ENCODE measurements around the gene GLG1.

The GLG1 gene

DNA sequence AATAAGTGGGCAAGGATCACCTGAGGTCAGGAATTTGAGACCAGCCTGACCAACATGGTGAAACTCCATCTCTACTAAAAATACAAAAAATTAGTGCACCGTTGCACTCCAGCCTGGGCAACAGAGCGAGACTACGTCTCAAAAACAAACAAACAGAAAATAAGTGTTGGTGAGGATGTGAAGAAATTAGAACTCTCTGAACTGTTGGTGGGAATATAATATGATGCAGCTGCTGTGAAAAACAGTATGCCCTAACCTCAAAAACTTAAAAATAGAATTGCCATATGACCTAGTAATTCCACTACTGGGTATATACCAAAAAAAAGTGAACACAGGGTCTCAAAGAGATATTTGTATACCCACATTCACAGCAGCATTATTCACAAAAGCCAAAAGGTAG, 26.1 kb downstream of the GLG1 start:
- TF ChIP-seq, protein P1, sequence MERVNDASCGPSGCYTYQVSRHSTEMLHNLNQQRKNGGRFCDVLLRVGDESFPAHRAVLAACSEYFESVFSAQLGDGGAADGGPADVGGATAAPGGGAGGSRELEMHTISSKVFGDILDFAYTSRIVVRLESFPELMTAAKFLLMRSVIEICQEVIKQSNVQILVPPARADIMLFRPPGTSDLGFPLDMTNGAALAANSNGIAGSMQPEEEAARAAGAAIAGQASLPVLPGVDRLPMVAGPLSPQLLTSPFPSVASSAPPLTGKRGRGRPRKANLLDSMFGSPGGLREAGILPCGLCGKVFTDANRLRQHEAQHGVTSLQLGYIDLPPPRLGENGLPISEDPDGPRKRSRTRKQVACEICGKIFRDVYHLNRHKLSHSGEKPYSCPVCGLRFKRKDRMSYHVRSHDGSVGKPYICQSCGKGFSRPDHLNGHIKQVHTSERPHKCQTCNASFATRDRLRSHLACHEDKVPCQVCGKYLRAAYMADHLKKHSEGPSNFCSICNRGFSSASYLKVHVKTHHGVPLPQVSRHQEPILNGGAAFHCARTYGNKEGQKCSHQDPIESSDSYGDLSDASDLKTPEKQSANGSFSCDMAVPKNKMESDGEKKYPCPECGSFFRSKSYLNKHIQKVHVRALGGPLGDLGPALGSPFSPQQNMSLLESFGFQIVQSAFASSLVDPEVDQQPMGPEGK (CRISPR knock-in tag; IDR thresholded peaks at IDR 0.05; ENCODE audit: borderline replicate concordance): no peak
- TF ChIP-seq RARB (CRISPR knock-in tag; IDR thresholded peaks at IDR 0.05) (no peak), CSDC2 (CRISPR knock-in tag; IDR thresholded peaks at IDR 0.05) (no peak), ZNF565 (CRISPR knock-in tag; conservative IDR thresholded peaks at IDR 0.05; ENCODE audit: low read depth) (no peak), ZFP30 (CRISPR knock-in tag; IDR thresholded peaks at IDR 0.05) (no peak), TOX (CRISPR knock-in tag; IDR thresholded peaks at IDR 0.05; ENCODE audit: borderline replicate concordance) (no peak), PPARA (CRISPR knock-in tag; IDR thresholded peaks at IDR 0.05; ENCODE audit: borderline replicate concordance) (no peak)
- TF ChIP-seq, protein P2, sequence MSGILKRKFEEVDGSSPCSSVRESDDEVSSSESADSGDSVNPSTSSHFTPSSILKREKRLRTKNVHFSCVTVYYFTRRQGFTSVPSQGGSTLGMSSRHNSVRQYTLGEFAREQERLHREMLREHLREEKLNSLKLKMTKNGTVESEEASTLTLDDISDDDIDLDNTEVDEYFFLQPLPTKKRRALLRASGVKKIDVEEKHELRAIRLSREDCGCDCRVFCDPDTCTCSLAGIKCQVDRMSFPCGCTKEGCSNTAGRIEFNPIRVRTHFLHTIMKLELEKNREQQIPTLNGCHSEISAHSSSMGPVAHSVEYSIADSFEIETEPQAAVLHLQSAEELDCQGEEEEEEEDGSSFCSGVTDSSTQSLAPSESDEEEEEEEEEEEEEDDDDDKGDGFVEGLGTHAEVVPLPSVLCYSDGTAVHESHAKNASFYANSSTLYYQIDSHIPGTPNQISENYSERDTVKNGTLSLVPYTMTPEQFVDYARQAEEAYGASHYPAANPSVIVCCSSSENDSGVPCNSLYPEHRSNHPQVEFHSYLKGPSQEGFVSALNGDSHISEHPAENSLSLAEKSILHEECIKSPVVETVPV (CRISPR knock-in tag; IDR thresholded peaks at IDR 0.05): no peak
- ATAC-seq: no peak

DNA sequence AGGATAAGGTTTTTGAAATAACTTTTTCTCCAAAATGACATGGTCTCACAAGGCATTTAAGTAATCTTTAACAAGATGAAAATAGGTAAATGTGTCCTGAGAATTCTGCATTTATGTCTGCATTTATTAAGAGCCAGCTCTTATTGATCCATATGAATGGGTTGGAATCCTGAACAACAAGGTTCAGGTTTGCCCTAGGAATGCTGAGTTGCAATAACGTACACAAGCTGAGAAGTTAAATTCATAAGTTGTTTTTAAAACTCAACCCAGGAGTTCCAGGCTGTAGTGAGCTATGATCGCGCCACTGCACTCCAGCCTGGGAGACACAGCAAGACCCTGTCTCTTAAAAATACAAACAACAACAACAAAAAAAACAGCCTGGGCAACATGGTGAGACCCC, 28.1 kb downstream of the GLG1 start:
- no peak for ATAC-seq
- TF ChIP-seq TCF4 (CRISPR knock-in tag; IDR thresholded peaks at IDR 0.05; ENCODE audit: borderline replicate concordance): no peak
- TF ChIP-seq ZFP3 (CRISPR knock-in tag; IDR thresholded peaks at IDR 0.05): no peak
- no peak for TF ChIP-seq RARB (CRISPR knock-in tag; IDR thresholded peaks at IDR 0.05)
- TF ChIP-seq, protein P3, sequence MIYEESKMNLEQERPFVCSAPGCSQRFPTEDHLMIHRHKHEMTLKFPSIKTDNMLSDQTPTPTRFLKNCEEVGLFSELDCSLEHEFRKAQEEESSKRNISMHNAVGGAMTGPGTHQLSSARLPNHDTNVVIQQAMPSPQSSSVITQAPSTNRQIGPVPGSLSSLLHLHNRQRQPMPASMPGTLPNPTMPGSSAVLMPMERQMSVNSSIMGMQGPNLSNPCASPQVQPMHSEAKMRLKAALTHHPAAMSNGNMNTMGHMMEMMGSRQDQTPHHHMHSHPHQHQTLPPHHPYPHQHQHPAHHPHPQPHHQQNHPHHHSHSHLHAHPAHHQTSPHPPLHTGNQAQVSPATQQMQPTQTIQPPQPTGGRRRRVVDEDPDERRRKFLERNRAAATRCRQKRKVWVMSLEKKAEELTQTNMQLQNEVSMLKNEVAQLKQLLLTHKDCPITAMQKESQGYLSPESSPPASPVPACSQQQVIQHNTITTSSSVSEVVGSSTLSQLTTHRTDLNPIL (CRISPR knock-in tag; IDR thresholded peaks at IDR 0.05; ENCODE audit: low read depth): no peak
- no peak for TF ChIP-seq ZNF8 (CRISPR knock-in tag; IDR thresholded peaks at IDR 0.05)
- no peak for TF ChIP-seq BACH2 (CRISPR knock-in tag; IDR thresholded peaks at IDR 0.05; ENCODE audit: borderline replicate concordance)
- TF ChIP-seq TOX (CRISPR knock-in tag; IDR thresholded peaks at IDR 0.05; ENCODE audit: borderline replicate concordance): no peak
- TF ChIP-seq, protein P4, sequence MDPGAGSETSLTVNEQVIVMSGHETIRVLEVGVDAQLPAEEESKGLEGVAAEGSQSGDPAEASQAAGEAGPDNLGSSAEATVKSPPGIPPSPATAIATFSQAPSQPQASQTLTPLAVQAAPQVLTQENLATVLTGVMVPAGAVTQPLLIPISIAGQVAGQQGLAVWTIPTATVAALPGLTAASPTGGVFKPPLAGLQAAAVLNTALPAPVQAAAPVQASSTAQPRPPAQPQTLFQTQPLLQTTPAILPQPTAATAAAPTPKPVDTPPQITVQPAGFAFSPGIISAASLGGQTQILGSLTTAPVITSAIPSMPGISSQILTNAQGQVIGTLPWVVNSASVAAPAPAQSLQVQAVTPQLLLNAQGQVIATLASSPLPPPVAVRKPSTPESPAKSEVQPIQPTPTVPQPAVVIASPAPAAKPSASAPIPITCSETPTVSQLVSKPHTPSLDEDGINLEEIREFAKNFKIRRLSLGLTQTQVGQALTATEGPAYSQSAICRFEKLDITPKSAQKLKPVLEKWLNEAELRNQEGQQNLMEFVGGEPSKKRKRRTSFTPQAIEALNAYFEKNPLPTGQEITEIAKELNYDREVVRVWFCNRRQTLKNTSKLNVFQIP (CRISPR knock-in tag; IDR thresholded peaks at IDR 0.05; ENCODE audit: borderline replicate concordance, low read depth): no peak
- no peak for TF ChIP-seq GLIS3 (CRISPR knock-in tag; IDR thresholded peaks at IDR 0.05)
- no peak for TF ChIP-seq ESRRG (CRISPR knock-in tag; IDR thresholded peaks at IDR 0.05)
- TF ChIP-seq ZNF565 (CRISPR knock-in tag; conservative IDR thresholded peaks at IDR 0.05; ENCODE audit: low read depth): no peak
- no peak for TF ChIP-seq ZFP30 (CRISPR knock-in tag; IDR thresholded peaks at IDR 0.05)
- no peak for TF ChIP-seq ARNTL (CRISPR knock-in tag; IDR thresholded peaks at IDR 0.05; ENCODE audit: borderline replicate concordance, low read depth)
- TF ChIP-seq PPARA (CRISPR knock-in tag; IDR thresholded peaks at IDR 0.05; ENCODE audit: borderline replicate concordance): no peak
- TF ChIP-seq CSDC2 (CRISPR knock-in tag; IDR thresholded peaks at IDR 0.05): no peak
- TF ChIP-seq ZC3H10 (CRISPR knock-in tag; IDR thresholded peaks at IDR 0.05): no peak
- TF ChIP-seq, protein P1 (CRISPR knock-in tag; IDR thresholded peaks at IDR 0.05; ENCODE audit: borderline replicate concordance): no peak

DNA sequence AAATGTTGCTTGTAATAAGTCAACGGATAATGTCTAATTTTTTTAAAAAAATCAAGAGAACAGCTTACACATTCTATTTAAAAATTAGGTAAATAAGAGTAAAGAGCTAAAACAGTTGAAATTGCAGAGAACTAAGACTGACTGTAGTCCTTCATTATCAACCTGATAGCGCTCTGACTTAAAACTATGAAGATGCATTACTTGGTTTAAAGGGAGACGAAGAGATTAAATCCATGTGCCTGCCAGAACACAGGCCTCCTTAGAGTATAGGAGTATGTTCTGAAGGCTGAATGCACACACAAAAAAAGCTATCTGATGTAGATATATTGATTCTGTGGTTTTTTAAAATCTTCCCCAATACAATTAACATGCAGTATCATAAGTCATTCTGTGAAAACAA, 28.5 kb downstream of the GLG1 start:
- TF ChIP-seq RARB (CRISPR knock-in tag; IDR thresholded peaks at IDR 0.05) (no peak), ARNTL (CRISPR knock-in tag; IDR thresholded peaks at IDR 0.05; ENCODE audit: borderline replicate concordance, low read depth) (no peak), ZNF565 (CRISPR knock-in tag; conservative IDR thresholded peaks at IDR 0.05; ENCODE audit: low read depth) (no peak), GLIS3 (CRISPR knock-in tag; IDR thresholded peaks at IDR 0.05) (no peak), ISL1 (CRISPR knock-in tag; IDR thresholded peaks at IDR 0.05) (0 out of 2 replicates have a peak, but pooled peaks have one; percentile 1), ZNF8 (CRISPR knock-in tag; IDR thresholded peaks at IDR 0.05) (no peak)
- TF ChIP-seq, protein P4 (CRISPR knock-in tag; IDR thresholded peaks at IDR 0.05; ENCODE audit: borderline replicate concordance, low read depth): no peak

More for the DNA sequence above, 28.5 kb downstream of the GLG1 start:
- ATAC-seq: peak; percentile 79

Data from SK-N-SH treated with all-trans-retinoic acid at 6 μM for 48 hours (cell line).